Fibroblast of mammary gland (primary cell): Measurements from ENCODE around the gene VEZF1.
"Not testable (repeated sequence)": the region's sequence is repeated elsewhere in the genome, so short reads cannot be mapped to it uniquely, and the experiment has no call there.

ENCODE experiments used
- DNase-seq: peaks from one replicate; pipeline ENCODE4 v3.0.0-alpha.2; 2010; ENCODE audit warnings: low read depth
- H3K4me3 ChIP-seq: 2 replicates; pipeline ENCODE4 v1.5.1; 2011; ENCODE audit warnings: low read depth, mild to moderate bottlenecking, low read length, moderate library complexity; ENCODE audit not compliant: control insufficient read depth
- TF ChIP-seq, protein P1 (sequence below): conservative IDR thresholded peaks from 2 replicates; pipeline ENCODE4 v1.5.1; 2011; ENCODE audit warnings: low read depth, low read length, inconsistent platforms; ENCODE audit not compliant: control insufficient read depth, insufficient read depth

The VEZF1 gene

DNA sequence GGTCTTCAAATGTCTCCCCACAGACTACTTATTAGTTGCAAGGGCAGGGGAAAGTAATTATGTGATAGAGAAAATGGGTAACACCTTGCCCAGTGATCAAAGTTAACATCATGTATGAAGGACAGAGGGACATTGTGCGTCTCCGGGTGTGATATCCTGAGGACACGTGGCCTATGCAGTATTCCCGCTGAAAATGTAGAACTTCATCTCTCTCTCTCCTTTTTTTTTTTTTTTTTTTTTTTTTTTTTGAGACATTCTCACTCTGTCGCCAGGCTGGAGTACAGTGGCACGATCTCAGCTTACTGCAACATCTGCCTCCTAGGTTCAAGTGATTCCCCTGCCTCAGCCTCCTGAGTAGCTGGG lies 24.9 kb downstream of the VEZF1 start:
- TF ChIP-seq, protein P1, sequence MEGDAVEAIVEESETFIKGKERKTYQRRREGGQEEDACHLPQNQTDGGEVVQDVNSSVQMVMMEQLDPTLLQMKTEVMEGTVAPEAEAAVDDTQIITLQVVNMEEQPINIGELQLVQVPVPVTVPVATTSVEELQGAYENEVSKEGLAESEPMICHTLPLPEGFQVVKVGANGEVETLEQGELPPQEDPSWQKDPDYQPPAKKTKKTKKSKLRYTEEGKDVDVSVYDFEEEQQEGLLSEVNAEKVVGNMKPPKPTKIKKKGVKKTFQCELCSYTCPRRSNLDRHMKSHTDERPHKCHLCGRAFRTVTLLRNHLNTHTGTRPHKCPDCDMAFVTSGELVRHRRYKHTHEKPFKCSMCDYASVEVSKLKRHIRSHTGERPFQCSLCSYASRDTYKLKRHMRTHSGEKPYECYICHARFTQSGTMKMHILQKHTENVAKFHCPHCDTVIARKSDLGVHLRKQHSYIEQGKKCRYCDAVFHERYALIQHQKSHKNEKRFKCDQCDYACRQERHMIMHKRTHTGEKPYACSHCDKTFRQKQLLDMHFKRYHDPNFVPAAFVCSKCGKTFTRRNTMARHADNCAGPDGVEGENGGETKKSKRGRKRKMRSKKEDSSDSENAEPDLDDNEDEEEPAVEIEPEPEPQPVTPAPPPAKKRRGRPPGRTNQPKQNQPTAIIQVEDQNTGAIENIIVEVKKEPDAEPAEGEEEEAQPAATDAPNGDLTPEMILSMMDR: no peak
- no peak for DNase-seq
- no peak overlapping the region for H3K4me3 ChIP-seq

DNA sequence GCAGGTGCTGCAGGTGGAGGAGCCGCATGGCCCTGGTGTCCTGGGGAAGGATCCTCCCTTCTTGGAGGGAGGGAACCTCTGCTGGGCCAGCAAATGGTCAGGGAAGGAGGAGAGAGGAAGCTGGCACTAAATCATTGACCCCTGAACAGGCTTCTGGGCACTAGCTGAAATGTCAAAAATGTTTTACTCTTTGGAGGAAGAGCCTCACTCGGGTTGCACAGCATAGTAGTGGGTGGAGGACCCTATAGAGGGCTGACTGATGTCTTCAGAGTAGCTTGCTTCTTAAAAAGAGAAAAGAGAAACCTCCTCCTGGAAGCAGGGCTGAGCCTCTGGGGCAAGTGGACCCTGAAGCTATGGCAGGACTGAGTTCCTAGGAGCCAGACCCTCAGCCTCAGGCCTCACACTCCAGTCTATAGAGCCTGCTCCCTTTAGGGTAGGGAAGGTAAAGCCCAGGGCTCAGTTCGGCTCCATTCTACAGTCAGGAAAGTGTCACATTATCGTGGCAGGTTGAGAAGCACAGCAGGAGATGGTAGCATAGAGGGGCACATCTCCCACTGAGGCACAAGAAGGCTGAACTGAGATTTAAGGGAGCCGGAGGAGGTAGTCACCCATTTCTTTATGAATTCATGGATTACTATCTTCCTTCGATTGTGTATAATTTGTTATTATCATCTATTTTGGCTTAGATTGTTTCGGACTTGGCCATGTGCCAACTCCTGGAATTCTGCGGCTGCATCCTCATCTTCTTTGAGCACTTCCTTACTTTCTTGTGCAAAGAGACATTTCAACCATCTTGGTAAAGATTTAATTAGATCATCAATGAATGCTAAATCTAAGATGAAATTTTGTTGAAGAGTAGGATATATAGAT lies 25.5 kb downstream of the VEZF1 start:
- TF ChIP-seq, protein P1: no peak

DNA sequence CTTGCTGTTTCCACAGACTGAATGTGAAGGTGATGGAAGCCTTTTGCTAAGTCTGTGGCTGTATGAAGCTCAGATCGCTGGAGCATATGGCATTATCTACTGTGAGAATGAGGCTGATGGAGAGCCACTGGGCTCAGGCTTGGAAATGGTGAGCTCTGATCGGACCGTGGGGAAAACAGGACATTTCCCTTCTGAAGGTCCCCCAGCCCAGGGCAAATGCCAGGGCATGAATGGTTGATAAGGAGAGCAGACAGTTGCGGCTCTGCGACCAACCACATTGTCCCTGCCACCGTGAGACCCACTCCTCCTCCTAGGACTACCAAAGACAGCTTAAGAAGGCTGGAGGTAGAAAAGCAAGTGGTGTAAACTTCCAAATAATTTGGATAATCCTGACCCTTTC lies 28.1 kb downstream of the VEZF1 start:
- TF ChIP-seq, protein P1: no peak
- no peak overlapping the region for H3K4me3 ChIP-seq
- DNase-seq: no peak

More for the DNA sequence above, 25.5 kb downstream of the VEZF1 start:
- no peak for DNase-seq
- H3K4me3 ChIP-seq: no peak overlapping the region

DNA sequence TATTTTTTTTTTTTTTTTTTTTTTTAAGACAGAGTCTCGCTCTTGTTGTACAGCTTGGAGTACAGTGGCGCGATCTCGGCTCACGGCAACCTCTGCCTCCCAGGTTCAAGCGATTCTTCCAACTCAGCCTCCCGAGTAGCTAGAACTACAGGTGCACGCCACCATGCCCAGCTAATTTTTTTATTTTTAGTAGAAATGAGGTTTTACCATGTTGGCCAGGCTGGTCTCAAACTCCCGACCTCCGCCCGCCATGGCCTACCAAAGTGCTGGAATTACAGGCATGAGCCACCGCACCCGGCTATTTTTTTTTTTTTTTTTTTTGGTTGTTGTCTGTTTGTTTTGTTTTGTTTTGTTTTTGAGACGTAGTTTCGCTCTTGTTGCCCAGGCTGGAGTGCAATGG lies 29.7 kb downstream of the VEZF1 start:
- not testable (repeated sequence) for H3K4me3 ChIP-seq, DNase-seq

DNA sequence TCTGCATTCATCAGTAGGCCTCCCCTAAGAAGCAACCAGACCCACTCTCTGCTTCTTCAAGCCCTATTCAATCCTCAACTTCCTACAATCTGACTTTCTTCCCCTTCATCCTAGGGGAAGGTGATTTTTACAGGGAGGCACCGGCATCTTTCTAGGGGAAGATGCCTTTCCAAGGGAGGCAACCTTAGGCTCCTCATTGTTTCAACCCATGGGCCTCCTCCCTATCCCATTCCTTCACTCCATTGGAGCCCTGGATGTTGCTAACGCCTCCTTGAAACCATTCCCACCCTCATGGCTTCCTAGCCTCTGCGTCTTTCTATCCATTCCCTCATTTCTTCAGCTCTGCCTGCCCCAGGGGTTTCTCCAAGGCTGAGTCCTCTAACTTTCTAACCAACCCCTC lies 30.2 kb downstream of the VEZF1 start:
- TF ChIP-seq, protein P1: no peak
- DNase-seq: no peak
- no peak overlapping the region for H3K4me3 ChIP-seq

DNA sequence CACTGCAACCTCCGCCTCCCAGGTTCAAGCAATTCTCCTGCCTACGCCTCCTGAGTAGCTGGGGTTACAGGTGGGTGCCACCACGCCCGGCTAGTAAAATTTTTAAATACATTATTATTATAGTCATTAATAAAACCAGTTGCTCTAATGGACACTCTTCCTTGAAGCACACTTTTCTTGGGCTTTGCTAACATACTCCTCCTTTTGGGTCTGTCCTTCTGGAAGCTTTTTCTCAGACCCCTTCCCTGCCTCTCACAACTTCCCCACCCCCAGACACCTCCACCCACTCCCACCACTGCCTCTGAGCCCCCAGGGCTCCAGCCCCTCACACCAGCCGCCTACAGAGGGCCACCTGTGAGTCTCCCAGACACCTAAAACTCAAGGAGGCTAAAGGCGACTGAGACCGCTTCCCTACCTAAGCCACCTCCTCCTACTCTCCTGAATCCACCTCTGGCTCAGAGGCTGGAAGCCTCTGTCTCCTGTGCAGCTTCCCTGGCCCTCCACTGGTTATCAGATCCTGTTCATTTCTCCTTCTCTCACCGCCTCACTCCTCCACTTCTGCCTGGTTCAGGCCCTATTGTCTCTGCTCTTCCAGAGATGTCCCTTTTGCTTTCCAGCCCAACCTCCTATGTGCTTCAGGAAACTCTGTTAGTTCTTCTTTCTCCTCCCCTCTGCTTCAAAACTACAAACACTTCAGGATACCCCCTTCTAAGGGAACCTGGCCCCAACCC lies 30.8 kb downstream of the VEZF1 start:
- TF ChIP-seq, protein P1: no peak
- H3K4me3 ChIP-seq: no peak overlapping the region
- DNase-seq: no peak
